ENCODE data around the gene FNDC4. TPM values are rescaled to one million over a fixed set of nuclear protein-coding genes. Genes with fewer than 3 reads are reported as not detected.
"Not testable (repeated sequence)": the region's sequence is repeated elsewhere in the genome, so short reads cannot be mapped to it uniquely, and the experiment has no call there.

FNDC4 gene
- total RNA-seq, 1 experiment from 2014 or later = 14.1 TPM

DNA sequence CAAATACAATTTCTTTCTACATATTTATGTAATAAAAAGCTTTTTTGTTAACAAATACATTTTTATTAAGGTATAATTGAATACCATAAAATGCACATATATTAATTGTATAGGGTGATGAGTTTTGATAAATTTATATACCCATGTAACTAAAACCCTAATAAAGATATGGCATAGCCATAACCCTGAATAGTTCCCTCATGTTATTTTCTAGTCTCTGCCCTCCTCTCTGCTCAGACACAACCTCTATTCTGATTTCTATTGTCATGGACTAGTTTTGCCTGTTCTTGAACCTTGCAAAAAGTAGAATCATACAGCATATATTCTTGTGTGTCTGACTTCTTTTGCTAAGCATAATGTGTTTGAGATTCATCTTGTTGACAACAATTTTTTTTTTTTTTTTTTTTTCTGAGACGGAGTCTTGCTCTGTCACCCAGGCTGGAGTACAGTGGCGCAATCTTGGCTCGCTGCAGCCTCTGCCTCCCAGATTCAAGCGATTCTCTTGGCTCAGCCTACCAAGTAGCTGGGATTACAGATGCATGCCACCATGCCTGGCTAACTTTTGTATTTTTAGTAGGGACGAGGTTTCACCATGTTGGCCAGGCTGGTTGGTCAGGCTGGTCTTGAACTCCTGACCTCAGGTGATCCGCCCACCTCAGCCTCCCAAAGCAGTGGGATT is 49.3 kb upstream of the FNDC4 start (continued):
- TF ChIP-seq, protein P1, sequence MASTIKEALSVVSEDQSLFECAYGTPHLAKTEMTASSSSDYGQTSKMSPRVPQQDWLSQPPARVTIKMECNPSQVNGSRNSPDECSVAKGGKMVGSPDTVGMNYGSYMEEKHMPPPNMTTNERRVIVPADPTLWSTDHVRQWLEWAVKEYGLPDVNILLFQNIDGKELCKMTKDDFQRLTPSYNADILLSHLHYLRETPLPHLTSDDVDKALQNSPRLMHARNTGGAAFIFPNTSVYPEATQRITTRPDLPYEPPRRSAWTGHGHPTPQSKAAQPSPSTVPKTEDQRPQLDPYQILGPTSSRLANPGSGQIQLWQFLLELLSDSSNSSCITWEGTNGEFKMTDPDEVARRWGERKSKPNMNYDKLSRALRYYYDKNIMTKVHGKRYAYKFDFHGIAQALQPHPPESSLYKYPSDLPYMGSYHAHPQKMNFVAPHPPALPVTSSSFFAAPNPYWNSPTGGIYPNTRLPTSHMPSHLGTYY (CRISPR knock-in tag; IDR thresholded peaks at IDR 0.05) = no peak
- TF ChIP-seq, protein P2, sequence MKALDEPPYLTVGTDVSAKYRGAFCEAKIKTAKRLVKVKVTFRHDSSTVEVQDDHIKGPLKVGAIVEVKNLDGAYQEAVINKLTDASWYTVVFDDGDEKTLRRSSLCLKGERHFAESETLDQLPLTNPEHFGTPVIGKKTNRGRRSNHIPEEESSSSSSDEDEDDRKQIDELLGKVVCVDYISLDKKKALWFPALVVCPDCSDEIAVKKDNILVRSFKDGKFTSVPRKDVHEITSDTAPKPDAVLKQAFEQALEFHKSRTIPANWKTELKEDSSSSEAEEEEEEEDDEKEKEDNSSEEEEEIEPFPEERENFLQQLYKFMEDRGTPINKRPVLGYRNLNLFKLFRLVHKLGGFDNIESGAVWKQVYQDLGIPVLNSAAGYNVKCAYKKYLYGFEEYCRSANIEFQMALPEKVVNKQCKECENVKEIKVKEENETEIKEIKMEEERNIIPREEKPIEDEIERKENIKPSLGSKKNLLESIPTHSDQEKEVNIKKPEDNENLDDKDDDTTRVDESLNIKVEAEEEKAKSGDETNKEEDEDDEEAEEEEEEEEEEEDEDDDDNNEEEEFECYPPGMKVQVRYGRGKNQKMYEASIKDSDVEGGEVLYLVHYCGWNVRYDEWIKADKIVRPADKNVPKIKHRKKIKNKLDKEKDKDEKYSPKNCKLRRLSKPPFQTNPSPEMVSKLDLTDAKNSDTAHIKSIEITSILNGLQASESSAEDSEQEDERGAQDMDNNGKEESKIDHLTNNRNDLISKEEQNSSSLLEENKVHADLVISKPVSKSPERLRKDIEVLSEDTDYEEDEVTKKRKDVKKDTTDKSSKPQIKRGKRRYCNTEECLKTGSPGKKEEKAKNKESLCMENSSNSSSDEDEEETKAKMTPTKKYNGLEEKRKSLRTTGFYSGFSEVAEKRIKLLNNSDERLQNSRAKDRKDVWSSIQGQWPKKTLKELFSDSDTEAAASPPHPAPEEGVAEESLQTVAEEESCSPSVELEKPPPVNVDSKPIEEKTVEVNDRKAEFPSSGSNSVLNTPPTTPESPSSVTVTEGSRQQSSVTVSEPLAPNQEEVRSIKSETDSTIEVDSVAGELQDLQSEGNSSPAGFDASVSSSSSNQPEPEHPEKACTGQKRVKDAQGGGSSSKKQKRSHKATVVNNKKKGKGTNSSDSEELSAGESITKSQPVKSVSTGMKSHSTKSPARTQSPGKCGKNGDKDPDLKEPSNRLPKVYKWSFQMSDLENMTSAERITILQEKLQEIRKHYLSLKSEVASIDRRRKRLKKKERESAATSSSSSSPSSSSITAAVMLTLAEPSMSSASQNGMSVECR (CRISPR knock-in tag; IDR thresholded peaks at IDR 0.05; ENCODE audit: borderline replicate concordance) = no peak

DNA sequence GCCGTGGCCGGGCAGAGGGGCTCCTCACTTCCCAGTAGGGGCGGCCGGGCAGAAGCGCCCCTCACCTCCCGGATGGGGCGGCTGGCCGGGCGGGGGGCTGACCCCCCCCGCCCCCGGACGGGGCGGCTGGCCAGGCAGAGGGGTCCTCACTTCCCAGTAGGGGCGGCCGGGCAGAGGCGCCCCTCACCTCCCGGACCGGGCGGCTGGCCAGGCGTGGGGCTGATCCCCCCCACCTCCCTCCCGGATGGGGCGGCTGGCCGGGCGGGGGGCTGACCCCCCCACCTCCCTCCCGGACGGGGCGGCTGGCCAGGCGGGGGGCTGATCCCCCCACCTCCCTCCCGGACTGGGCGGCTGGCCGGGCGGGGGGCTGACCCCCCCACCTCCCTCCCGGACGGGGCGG is 44.6 kb upstream of the FNDC4 start:
- H3K27me3 Mint-ChIP-seq (ENCODE audit: low read depth) = peaks cover 24% of the 10 kb centered on the region
- ATAC-seq; H3K4me3 Mint-ChIP-seq; H3K36me3 Mint-ChIP-seq; H3K27ac Mint-ChIP-seq; DNase-seq (ENCODE audit: low spot score); H3K4me1 Mint-ChIP-seq; CTCF ChIA-PET; POLR2A ChIA-PET; H3K9me3 Mint-ChIP-seq: not testable (repeated sequence)

DNA sequence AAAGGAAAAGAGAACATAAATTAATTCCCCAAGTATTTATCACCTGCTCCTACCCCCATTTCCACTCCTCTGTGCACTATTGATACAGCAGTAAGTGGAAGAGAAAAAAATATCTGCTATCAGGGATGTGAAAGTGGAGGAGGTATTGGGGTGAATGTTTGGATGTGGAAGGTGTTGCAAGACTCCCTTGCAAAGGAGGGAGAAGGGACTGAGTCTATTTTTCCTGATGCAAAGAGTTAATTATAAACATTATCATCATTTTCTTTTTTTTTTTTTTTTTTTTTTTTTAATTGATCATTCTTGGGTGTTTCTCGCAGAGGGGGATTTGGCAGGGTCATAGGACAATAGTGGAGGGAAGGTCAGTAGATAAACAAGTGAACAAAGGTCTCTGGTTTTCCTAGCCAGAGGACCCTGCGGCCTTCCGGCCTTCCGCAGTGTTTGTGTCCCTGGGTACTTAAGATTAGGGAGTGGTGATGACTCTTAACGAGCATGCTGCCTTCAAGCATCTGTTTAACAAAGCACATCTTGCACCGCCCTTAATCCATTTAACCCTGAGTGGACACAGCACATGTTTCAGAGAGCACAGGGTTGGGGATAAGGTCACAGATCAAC is 43.9 kb upstream of the FNDC4 start:
- DNase-seq (ENCODE audit: low spot score); H3K36me3 Mint-ChIP-seq; H3K4me1 Mint-ChIP-seq; CTCF ChIA-PET; POLR2A ChIA-PET; H3K27ac Mint-ChIP-seq; ATAC-seq; H3K4me3 Mint-ChIP-seq; H3K9me3 Mint-ChIP-seq: not testable (repeated sequence)
- peaks cover 24% of the 10 kb centered on the region for H3K27me3 Mint-ChIP-seq (ENCODE audit: low read depth)

DNA sequence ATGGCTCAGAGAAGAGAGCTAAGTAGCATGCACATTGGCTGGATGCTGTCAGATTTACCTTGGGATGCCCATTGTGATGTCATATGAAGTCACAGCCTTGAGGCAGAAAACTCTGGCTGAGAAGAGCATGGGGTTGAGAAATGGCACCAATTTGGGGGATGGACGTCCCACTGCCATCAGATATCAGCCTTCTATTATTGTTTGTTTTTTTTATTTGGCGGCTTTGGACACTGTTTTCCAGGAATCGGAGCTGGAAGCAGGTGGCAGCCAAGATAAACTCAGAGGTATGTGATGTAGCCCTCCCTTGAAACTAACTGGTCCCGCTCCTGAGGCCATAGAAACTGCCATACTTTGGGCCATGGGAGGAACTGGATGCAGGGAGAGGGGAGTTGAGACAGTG is 42.3 kb upstream of the FNDC4 start:
- Mint-ChIP-seq H3K4me1 (no peaks in the 10 kb centered on the region), H3K27me3 (ENCODE audit: low read depth) (peaks cover 24% of the 10 kb centered on the region), H3K36me3 (no peaks in the 10 kb centered on the region), H3K27ac (no peak overlapping the region), H3K9me3 (peaks cover 4% of the 10 kb centered on the region; the same call in 1 of the 2 replicates), H3K4me3 (no peak overlapping the region)
- TF ChIP-seq, protein P3, sequence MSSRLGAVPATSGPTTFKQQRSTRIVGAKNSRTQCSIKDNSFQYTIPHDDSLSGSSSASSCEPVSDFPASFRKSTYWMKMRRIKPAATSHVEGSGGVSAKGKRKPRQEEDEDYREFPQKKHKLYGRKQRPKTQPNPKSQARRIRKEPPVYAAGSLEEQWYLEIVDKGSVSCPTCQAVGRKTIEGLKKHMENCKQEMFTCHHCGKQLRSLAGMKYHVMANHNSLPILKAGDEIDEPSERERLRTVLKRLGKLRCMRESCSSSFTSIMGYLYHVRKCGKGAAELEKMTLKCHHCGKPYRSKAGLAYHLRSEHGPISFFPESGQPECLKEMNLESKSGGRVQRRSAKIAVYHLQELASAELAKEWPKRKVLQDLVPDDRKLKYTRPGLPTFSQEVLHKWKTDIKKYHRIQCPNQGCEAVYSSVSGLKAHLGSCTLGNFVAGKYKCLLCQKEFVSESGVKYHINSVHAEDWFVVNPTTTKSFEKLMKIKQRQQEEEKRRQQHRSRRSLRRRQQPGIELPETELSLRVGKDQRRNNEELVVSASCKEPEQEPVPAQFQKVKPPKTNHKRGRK (CRISPR knock-in tag; IDR thresholded peaks at IDR 0.05; ENCODE audit: borderline replicate concordance) = no peak
- no peak for TF ChIP-seq ATF1 (CRISPR knock-in tag; IDR thresholded peaks at IDR 0.05)
- no peak for TF ChIP-seq NR1H2 (CRISPR knock-in tag; IDR thresholded peaks at IDR 0.05)
- TF ChIP-seq TCF7 (CRISPR knock-in tag; IDR thresholded peaks at IDR 0.05; ENCODE audit: low read depth) = no peak
- no peak for TF ChIP-seq OVOL2 (CRISPR knock-in tag; IDR thresholded peaks at IDR 0.05; ENCODE audit: borderline replicate concordance)
- TF ChIP-seq ZNF219 (CRISPR knock-in tag; IDR thresholded peaks at IDR 0.05; ENCODE audit: borderline replicate concordance) = no peak
- DNase-seq (ENCODE audit: low spot score) (no peak), ATAC-seq (no peak)
- ChIA-PET CTCF (no interaction called here), POLR2A (no interaction called here)

DNA sequence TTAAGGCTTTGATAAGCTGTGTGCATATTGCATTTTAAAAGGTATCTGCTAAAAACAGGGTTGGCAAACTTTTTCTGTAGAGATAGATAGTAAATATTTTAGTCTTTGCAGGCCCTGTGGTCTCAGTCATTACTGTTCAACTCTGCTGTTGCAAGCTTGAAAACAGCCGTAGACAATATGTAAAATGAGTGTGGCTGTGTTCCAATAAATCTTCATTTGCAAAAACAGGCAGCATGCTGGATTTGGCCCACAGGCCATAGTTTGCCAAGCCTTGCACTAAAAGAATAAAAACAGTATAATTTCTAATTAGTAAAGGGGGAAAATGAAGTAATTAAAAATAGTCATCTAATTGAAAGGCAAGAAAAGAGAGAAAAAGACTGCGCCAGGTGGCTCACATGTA is 37.0 kb upstream of the FNDC4 start:
- TF ChIP-seq, protein P1 (CRISPR knock-in tag; IDR thresholded peaks at IDR 0.05) = no peak
- ChIA-PET CTCF (no interaction called here), POLR2A (no interaction called here)
- ATAC-seq (no peak), DNase-seq (ENCODE audit: low spot score) (no peak)
- Mint-ChIP-seq H3K4me1 (no peaks in the 10 kb centered on the region), H3K4me3 (no peak overlapping the region), H3K27me3 (ENCODE audit: low read depth) (peaks cover 4% of the 10 kb centered on the region), H3K9me3 (peaks cover 4% of the 10 kb centered on the region; the same call in 1 of the 2 replicates), H3K27ac (no peak overlapping the region), H3K36me3 (no peaks in the 10 kb centered on the region)

Measured in WTC11 (cell line).